Testis (tissue), 2 donors: Measurements from ENCODE around the gene GABARAPL1.

Experiments
- POLR2A ChIP-seq: fragments of 450-650 bp; IDR thresholded peaks from one replicate; pipeline ENCODE4 v1.6.1; 2017; ENCODE audit warnings: antibody characterized with exemption, mild to moderate bottlenecking, moderate library complexity
- TF ChIP-seq, protein P1 (sequence below), 3 experiments: fragments of 450-650 bp in 2 of 3; fragments of 200-600 bp in 1 of 3; sonication (generic) in 1 of 3; IDR thresholded peaks; one replicate each; pipeline ENCODE4 v1.5.1; 2016 to 2019; ENCODE audit warnings: antibody characterized with exemption in 3 of 3, mild to moderate bottlenecking in 2 of 3, moderate library complexity in 1 of 3

DNA sequence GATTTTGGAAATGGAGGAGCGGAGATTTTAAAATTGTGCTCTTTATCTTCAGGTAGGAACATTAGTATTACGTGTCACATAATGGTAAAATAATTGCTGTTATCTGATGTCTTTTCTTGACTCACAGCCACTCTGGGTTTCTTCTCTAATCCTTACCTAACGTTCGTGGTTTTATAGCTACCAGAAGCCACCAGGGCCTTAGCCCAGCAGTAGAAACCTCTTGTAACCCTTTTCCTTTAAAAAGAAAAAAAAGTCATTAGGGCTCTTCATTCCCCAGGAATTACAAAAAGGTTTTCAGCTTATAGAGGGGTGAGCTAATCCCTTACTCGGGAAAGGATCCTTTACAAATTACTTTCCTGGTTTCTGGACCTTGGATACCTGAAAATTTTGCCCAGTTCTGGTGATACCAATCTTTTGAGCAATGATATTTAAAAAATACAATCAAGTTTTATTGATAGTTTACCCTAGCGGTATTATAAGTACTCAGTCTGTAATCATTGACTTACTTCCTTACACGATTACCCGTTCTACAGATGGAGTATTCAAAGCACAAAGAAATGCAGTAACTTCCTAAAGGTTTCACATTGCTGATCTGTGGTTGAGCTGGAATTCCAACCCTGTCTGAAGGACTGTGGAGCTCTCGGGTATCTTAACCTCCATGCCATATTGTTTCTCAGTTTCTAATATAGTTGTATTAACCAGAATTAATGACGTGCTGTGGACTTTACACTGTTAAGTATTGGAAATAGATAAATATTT, 1.6 kb downstream of the GABARAPL1 start:
- TF ChIP-seq, protein P1, sequence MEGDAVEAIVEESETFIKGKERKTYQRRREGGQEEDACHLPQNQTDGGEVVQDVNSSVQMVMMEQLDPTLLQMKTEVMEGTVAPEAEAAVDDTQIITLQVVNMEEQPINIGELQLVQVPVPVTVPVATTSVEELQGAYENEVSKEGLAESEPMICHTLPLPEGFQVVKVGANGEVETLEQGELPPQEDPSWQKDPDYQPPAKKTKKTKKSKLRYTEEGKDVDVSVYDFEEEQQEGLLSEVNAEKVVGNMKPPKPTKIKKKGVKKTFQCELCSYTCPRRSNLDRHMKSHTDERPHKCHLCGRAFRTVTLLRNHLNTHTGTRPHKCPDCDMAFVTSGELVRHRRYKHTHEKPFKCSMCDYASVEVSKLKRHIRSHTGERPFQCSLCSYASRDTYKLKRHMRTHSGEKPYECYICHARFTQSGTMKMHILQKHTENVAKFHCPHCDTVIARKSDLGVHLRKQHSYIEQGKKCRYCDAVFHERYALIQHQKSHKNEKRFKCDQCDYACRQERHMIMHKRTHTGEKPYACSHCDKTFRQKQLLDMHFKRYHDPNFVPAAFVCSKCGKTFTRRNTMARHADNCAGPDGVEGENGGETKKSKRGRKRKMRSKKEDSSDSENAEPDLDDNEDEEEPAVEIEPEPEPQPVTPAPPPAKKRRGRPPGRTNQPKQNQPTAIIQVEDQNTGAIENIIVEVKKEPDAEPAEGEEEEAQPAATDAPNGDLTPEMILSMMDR (IDR thresholded peaks at IDR 0.05), result no peak
- TF ChIP-seq POLR2A, result no peak
